OCI-LY1 (cell line): ENCODE measurements around the gene IL1RAPL2.

Source experiments
- H2AFZ ChIP-seq: fragments of 200-600 bp; sonication (generic), shearing (Covaris generic); 2 replicates; pipeline ENCODE4 v1.6.0; 2014; ENCODE audit warnings: antibody characterized with exemption, mild to moderate bottlenecking, low read length
- H3F3A ChIP-seq: fragments of 200-600 bp; sonication (generic), shearing (Covaris generic); 2 replicates; pipeline ENCODE4 v1.6.0; 2014; ENCODE audit warnings: mild to moderate bottlenecking, antibody characterized with exemption, low read length, moderate library complexity; ENCODE audit not compliant: insufficient read depth
- H3K27ac ChIP-seq: fragments of 200-600 bp; sonication (generic); 2 replicates; pipeline ENCODE4 v1.5.1; 2014; ENCODE audit warnings: low read length, mixed run types, mild to moderate bottlenecking, low read depth; ENCODE audit not compliant: poor library complexity, severe bottlenecking
- H3K27me3 ChIP-seq: fragments of 200-600 bp; sonication (generic); 2 replicates; pipeline ENCODE4 v1.6.0; 2014; ENCODE audit warnings: antibody characterized with exemption, mild to moderate bottlenecking, low read length, moderate library complexity; ENCODE audit not compliant: insufficient read depth
- H3K36me3 ChIP-seq: fragments of 200-600 bp; sonication (generic); 2 replicates; pipeline ENCODE4 v1.6.1; 2014; ENCODE audit warnings: mild to moderate bottlenecking, antibody characterized with exemption, low read length, moderate library complexity, mixed read lengths; ENCODE audit not compliant: insufficient read depth
- H3K4me1 ChIP-seq: fragments of 200-600 bp; sonication (generic); 2 replicates; pipeline ENCODE4 v1.5.1; 2014; ENCODE audit warnings: mild to moderate bottlenecking, low read length, moderate library complexity; ENCODE audit not compliant: insufficient read depth, severe bottlenecking
- H3K4me2 ChIP-seq: fragments of 200-600 bp; sonication (generic), shearing (Covaris generic); 2 replicates; pipeline ENCODE4 v1.6.1; 2014; ENCODE audit warnings: low read length
- H3K4me3 ChIP-seq: fragments of 200-600 bp; sonication (generic); 2 replicates; pipeline ENCODE4 v1.5.1; 2014; ENCODE audit warnings: low read length, low read depth, mild to moderate bottlenecking, mixed read lengths; ENCODE audit not compliant: poor library complexity, severe bottlenecking
- H3K79me2 ChIP-seq: fragments of 200-600 bp; shearing (Covaris generic); 2 replicates; pipeline ENCODE4 v1.6.1; 2016; ENCODE audit warnings: mixed run types, low read length, mixed read lengths; ENCODE audit not compliant: insufficient read depth
- H3K9ac ChIP-seq: fragments of 200-600 bp; sonication (generic), shearing (Covaris generic); 2 replicates; pipeline ENCODE4 v1.6.1; 2014; ENCODE audit warnings: mild to moderate bottlenecking, low read length, mixed read lengths
- H3K9me2 ChIP-seq: fragments of 200-600 bp; sonication (generic), shearing (Covaris generic); 2 replicates; pipeline ENCODE4 v1.6.1; 2014; ENCODE audit warnings: low read depth, mild to moderate bottlenecking, low read length, mixed read lengths
- H3K9me3 ChIP-seq: fragments of 200-600 bp; shearing (Covaris generic); 2 replicates; pipeline ENCODE4 v1.6.1; 2014; ENCODE audit warnings: low read length, mixed read lengths
- H4K20me1 ChIP-seq: fragments of 200-600 bp; sonication (generic), shearing (Covaris generic); 2 replicates; pipeline ENCODE4 v1.6.0; 2016; ENCODE audit warnings: mild to moderate bottlenecking, low read length; ENCODE audit not compliant: insufficient read depth
- EZH2 ChIP-seq: fragments of 200-600 bp; sonication (generic), shearing (Covaris generic); IDR thresholded peaks from 2 replicates; pipeline ENCODE4 v1.8.0; 2017; ENCODE audit warnings: borderline replicate concordance, mixed run types, mild to moderate bottlenecking, antibody characterized with exemption, low read length, moderate library complexity, mixed read lengths
- TF ChIP-seq, protein P1 (sequence below): fragments of 200-600 bp; sonication (generic), shearing (Covaris generic); IDR thresholded peaks from 2 replicates; pipeline ENCODE4 v1.5.1; 2017; ENCODE audit warnings: mild to moderate bottlenecking, antibody characterized with exemption, low read length, moderate library complexity, mixed read lengths

Gene IL1RAPL2

DNA sequence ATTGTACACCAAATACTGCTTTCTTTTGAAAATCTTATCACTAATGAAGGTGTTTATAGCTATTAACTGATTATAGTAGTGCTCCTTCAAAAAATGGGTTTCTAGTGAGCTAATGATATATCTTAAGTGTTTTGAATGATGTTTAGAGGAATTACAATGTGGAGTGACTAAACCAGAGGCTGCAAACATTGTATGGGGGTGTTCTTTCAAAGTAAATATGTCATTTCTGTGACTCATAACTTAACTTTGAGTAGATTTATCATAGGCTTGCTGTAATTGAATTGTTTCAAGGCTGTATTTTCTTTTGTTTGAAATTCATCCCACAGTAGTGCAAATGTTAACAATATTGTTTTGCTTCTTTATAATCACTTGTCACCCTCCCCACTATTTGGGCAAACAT lies 141.6 kb downstream of the IL1RAPL2 start:
- Histone ChIP-seq H2AFZ (no peak overlapping the region), H4K20me1 (no peaks in the 10 kb centered on the region), H3K9me3 (no peaks in the 10 kb centered on the region), H3K27ac (no peak overlapping the region), H3K36me3 (no peaks in the 10 kb centered on the region), H3K9me2 (no peaks in the 10 kb centered on the region), H3K4me2 (no peak overlapping the region), H3K4me1 (no peaks in the 10 kb centered on the region), H3K79me2 (no peaks in the 10 kb centered on the region), H3K9ac (no peak overlapping the region), H3K4me3 (no peak overlapping the region), H3F3A (no peaks in the 10 kb centered on the region), H3K27me3 (no peaks in the 10 kb centered on the region)
- TF ChIP-seq EZH2 = no peak
- TF ChIP-seq, protein P1, sequence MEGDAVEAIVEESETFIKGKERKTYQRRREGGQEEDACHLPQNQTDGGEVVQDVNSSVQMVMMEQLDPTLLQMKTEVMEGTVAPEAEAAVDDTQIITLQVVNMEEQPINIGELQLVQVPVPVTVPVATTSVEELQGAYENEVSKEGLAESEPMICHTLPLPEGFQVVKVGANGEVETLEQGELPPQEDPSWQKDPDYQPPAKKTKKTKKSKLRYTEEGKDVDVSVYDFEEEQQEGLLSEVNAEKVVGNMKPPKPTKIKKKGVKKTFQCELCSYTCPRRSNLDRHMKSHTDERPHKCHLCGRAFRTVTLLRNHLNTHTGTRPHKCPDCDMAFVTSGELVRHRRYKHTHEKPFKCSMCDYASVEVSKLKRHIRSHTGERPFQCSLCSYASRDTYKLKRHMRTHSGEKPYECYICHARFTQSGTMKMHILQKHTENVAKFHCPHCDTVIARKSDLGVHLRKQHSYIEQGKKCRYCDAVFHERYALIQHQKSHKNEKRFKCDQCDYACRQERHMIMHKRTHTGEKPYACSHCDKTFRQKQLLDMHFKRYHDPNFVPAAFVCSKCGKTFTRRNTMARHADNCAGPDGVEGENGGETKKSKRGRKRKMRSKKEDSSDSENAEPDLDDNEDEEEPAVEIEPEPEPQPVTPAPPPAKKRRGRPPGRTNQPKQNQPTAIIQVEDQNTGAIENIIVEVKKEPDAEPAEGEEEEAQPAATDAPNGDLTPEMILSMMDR = no peak

DNA sequence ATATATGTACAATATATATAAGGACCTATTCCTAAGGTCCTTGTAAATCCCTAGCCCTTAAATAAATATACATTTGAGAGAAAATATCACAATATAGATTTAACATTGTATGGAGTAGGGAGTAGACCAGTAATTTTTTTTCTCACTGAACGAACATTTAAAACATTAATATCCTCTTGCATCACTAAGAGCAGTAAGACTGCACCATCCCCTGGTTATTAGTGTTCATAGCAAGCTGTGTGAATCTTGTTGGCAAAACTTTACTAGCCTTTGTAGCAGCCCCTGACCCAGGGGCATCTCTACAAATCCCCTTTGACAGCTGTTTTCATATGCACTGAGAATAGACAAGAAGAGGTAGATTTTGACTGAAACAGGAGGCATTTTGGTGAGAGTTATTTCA lies 146.5 kb downstream of the IL1RAPL2 start:
- no peaks in the 10 kb centered on the region for H4K20me1 ChIP-seq
- H3K79me2 ChIP-seq = no peaks in the 10 kb centered on the region
- H3K4me3 ChIP-seq = no peak overlapping the region
- no peaks in the 10 kb centered on the region for H3K9me3 ChIP-seq
- TF ChIP-seq, protein P1 = no peak
- no peak for TF ChIP-seq EZH2
- no peaks in the 10 kb centered on the region for H3K36me3 ChIP-seq
- H3K4me1 ChIP-seq = no peaks in the 10 kb centered on the region
- no peaks in the 10 kb centered on the region for H3K9me2 ChIP-seq
- no peaks in the 10 kb centered on the region for H3F3A ChIP-seq
- no peak overlapping the region for H3K4me2 ChIP-seq
- no peak overlapping the region for H2AFZ ChIP-seq
- H3K27me3 ChIP-seq = no peaks in the 10 kb centered on the region
- no peak overlapping the region for H3K9ac ChIP-seq
- no peak overlapping the region for H3K27ac ChIP-seq

DNA sequence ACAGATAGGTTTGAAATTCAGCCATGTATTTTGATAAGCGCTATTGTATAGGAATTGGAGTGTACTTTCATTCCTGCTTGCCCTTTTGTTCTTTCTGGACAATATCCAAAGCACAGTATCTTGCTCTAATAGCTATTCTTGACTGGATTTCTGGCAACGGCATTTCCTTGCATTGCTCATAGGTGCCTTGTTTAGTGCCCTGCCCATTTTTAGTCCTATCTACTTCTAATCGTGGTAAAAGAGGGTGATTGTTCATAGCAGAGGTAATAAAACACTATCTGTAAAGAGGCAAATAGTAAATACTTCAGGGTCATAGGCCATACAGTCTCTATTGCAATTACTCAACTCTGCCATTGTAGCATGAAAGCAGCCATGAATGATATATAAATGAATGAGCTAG lies 155.9 kb downstream of the IL1RAPL2 start:
- Histone ChIP-seq H3F3A (no peaks in the 10 kb centered on the region), H3K9ac (no peak overlapping the region), H3K9me2 (no peaks in the 10 kb centered on the region), H3K4me3 (no peak overlapping the region), H3K79me2 (no peaks in the 10 kb centered on the region), H4K20me1 (no peaks in the 10 kb centered on the region), H3K36me3 (no peaks in the 10 kb centered on the region), H2AFZ (no peak overlapping the region), H3K27ac (no peak overlapping the region), H3K27me3 (no peaks in the 10 kb centered on the region), H3K4me1 (no peaks in the 10 kb centered on the region), H3K9me3 (no peaks in the 10 kb centered on the region), H3K4me2 (no peak overlapping the region)
- TF ChIP-seq, protein P1 = no peak
